ENCODE results near the gene CLDN14.

DNA sequence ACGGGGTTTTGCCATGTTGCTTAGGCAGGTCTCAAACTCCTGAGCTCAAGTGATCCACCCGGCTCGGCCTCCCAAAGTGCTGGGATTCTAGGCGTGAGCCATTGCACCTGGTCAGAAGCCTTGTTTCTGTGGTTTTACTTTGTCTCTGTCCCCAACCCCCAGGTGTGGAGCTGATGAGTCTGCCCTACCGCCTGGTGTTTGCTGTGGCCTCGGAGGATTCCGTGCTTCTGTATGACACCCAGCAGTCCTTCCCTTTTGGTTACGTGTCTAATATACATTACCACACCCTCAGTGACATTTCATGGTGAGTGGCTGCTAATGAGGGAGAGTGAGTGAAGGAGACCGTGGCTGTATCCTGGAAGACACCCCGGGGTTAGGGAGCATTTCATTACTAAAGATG lies 68.6 kb downstream of the CLDN14 start:
- no peak for TF ChIP-seq SP1 (IDR thresholded peaks at IDR 0.05)
- TF ChIP-seq HDGF (IDR thresholded peaks at IDR 0.05; ENCODE audit: borderline replicate concordance): no peak
- no peak for TF ChIP-seq FOXA1 (IDR thresholded peaks at IDR 0.05)
- TF ChIP-seq LEF1 (IDR thresholded peaks at IDR 0.05; ENCODE audit: borderline replicate concordance): no peak

Data from HEK293T (cell line).